A673 (cell line): ENCODE data around the gene ARMH1.

ENCODE experiments used
- EZH2 ChIP-seq: fragments of 200-600 bp; sonication (generic); IDR thresholded peaks from 2 replicates; pipeline ENCODE4 v1.6.1; 2017; ENCODE audit warnings: borderline replicate concordance, low read depth, mild to moderate bottlenecking, mixed read lengths, antibody characterized with exemption, low read length; ENCODE audit not compliant: poor library complexity, severe bottlenecking
- TF ChIP-seq, protein P1 (sequence below): fragments of 300-800, 200-600 bp; sonication (generic); conservative IDR thresholded peaks from 2 replicates; pipeline ENCODE4 v1.5.1; 2017; ENCODE audit warnings: low read depth, mild to moderate bottlenecking, antibody characterized with exemption, low read length, moderate library complexity, mixed read lengths

DNA sequence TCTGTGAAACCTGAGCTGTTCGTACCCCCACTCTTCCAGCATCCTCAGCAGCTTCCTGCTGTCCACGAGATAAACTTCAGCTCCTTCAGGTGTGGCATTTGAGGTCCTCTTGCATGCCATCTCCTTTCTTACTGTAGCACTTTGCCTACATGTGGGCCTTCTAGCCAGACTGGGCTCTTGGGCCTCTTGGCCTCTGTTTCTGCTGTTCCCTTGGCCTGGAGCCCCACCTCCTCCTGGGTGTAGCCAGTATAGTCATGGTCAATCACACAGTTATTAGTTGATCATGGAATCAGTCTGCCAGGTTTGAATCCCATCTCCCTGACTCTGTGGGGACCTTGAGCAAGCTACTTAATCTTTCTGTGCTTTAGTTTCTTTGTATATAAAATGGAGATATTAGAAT lies 26.6 kb upstream of the ARMH1 start:
- TF ChIP-seq, protein P1, sequence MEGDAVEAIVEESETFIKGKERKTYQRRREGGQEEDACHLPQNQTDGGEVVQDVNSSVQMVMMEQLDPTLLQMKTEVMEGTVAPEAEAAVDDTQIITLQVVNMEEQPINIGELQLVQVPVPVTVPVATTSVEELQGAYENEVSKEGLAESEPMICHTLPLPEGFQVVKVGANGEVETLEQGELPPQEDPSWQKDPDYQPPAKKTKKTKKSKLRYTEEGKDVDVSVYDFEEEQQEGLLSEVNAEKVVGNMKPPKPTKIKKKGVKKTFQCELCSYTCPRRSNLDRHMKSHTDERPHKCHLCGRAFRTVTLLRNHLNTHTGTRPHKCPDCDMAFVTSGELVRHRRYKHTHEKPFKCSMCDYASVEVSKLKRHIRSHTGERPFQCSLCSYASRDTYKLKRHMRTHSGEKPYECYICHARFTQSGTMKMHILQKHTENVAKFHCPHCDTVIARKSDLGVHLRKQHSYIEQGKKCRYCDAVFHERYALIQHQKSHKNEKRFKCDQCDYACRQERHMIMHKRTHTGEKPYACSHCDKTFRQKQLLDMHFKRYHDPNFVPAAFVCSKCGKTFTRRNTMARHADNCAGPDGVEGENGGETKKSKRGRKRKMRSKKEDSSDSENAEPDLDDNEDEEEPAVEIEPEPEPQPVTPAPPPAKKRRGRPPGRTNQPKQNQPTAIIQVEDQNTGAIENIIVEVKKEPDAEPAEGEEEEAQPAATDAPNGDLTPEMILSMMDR, result no peak
- no peak for TF ChIP-seq EZH2
